Measurements from ENCODE around the gene ACAP3.

DNA sequence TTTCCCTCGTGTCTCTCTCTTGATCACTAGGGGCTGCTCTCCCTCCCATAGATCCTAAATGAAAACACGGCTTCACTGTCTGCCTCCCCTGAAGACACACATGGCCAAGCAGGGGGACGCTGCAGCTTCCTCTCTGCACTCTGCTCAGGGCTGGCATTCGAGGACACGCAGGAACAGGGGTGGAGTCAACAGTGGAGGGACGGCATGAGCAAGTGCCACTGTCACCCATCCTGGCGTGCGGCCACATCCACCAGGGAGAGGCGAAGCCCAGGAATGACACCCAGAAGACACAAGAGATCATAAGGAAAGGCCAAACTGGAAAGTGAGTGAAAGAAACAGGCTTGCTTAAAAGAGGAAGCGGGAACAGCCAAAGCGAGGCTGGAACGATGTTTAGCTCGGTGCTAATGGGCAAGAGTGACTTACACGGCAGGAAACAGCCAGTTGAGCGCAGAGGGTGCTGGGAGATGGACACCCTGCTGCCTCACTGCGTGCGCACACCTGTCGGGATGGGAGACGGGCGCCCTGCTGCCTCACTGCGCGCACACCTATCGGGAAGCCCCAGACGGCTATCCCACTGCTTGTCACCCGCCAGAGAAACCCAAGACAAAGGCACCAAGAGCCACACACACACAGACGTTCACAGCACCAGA is 47.7 kb downstream of the ACAP3 start:
- TF ChIP-seq, protein P1, sequence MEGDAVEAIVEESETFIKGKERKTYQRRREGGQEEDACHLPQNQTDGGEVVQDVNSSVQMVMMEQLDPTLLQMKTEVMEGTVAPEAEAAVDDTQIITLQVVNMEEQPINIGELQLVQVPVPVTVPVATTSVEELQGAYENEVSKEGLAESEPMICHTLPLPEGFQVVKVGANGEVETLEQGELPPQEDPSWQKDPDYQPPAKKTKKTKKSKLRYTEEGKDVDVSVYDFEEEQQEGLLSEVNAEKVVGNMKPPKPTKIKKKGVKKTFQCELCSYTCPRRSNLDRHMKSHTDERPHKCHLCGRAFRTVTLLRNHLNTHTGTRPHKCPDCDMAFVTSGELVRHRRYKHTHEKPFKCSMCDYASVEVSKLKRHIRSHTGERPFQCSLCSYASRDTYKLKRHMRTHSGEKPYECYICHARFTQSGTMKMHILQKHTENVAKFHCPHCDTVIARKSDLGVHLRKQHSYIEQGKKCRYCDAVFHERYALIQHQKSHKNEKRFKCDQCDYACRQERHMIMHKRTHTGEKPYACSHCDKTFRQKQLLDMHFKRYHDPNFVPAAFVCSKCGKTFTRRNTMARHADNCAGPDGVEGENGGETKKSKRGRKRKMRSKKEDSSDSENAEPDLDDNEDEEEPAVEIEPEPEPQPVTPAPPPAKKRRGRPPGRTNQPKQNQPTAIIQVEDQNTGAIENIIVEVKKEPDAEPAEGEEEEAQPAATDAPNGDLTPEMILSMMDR (IDR thresholded peaks at IDR 0.05; ENCODE audit: low read length), result no peak
- TF ChIP-seq EZH2 (optimal IDR thresholded peaks at IDR 0.05; ENCODE audit: low read depth, low read length), result no peak
- TF ChIP-seq EZH2phosphoT487 (IDR thresholded peaks at IDR 0.05; ENCODE audit: low read length), result no peak

Measured in MM.1S (cell line).